Astrocyte (in vitro differentiated cells and primary cell): ENCODE results near the gene EIF1AD. TPM values are rescaled to one million over a fixed set of nuclear protein-coding genes. Genes with fewer than 3 reads are reported as not detected.
A peak's percentile ranks its signal among the peaks of the same experiment; 100 is the strongest.

ENCODE experiments used
- DNase-seq: peaks from one replicate; pipeline ENCODE4 v3.0.0-alpha.2; 2010; ENCODE audit warnings: low read depth
- FAIRE-seq: peaks from 2 replicates; lab custom pipeline; 2011; peaks lifted over from hg19 to GRCh38; lab: Jason Lieb, UNC
- H2AFZ ChIP-seq: 2 replicates; pipeline ENCODE4 v1.6.0; 2012; ENCODE audit warnings: low read depth, low read length, inconsistent platforms
- H3K27ac ChIP-seq: 2 replicates; pipeline ENCODE4 v1.5.1; 2011; ENCODE audit warnings: low read depth, low read length, inconsistent platforms
- H3K27me3 ChIP-seq: 2 replicates; pipeline ENCODE4 v1.6.0; 2011; ENCODE audit warnings: low read length, inconsistent platforms; ENCODE audit not compliant: insufficient read depth
- H3K36me3 ChIP-seq: 2 replicates; pipeline ENCODE4 v1.5.1; 2011; ENCODE audit warnings: low read length, inconsistent platforms; ENCODE audit not compliant: insufficient read depth
- H3K4me1 ChIP-seq: 2 replicates; pipeline ENCODE4 v1.5.1; 2011; ENCODE audit warnings: low read length, inconsistent platforms; ENCODE audit not compliant: insufficient read depth
- H3K4me2 ChIP-seq: 2 replicates; pipeline ENCODE4 v1.6.0; 2012; ENCODE audit warnings: low read length, inconsistent platforms
- H3K4me3 ChIP-seq: 2 replicates; pipeline ENCODE4 v1.5.1; 2011; ENCODE audit warnings: low read depth, mild to moderate bottlenecking, low read length, inconsistent platforms; ENCODE audit not compliant: insufficient read depth
- H3K79me2 ChIP-seq: 2 replicates; pipeline ENCODE4 v1.6.0; 2012; ENCODE audit warnings: mild to moderate bottlenecking, low read length, inconsistent platforms; ENCODE audit not compliant: insufficient read depth
- H3K9ac ChIP-seq: 2 replicates; pipeline ENCODE4 v1.6.0; 2012; ENCODE audit warnings: mild to moderate bottlenecking, low read length, inconsistent platforms
- H3K9me3 ChIP-seq: 2 replicates; pipeline ENCODE4 v1.5.1; 2012; ENCODE audit warnings: low read depth, mild to moderate bottlenecking, low read length, inconsistent platforms; ENCODE audit not compliant: insufficient read depth
- H4K20me1 ChIP-seq: 2 replicates; pipeline ENCODE4 v1.6.0; 2012; ENCODE audit warnings: low read length, inconsistent platforms; ENCODE audit not compliant: insufficient read depth
- H3K27ac Mint-ChIP-seq: one replicate; pipeline ENCODE4 v1.8.0; 2021; ENCODE audit warnings: mild to moderate bottlenecking, mixed read lengths; ENCODE audit not compliant: unreplicated experiment
- H3K27me3 Mint-ChIP-seq: one replicate; pipeline ENCODE4 v1.8.0; 2021; ENCODE audit warnings: low read depth, mixed read lengths; ENCODE audit not compliant: unreplicated experiment
- H3K36me3 Mint-ChIP-seq: one replicate; pipeline ENCODE4 v1.8.0; 2021; ENCODE audit warnings: low read depth, mixed read lengths; ENCODE audit not compliant: unreplicated experiment
- H3K4me1 Mint-ChIP-seq: one replicate; pipeline ENCODE4 v1.8.0; 2021; ENCODE audit warnings: low read depth, mixed read lengths; ENCODE audit not compliant: unreplicated experiment
- H3K4me3 Mint-ChIP-seq: one replicate; pipeline ENCODE4 v1.8.0; 2021; ENCODE audit warnings: mild to moderate bottlenecking, moderate library complexity, mixed read lengths; ENCODE audit not compliant: unreplicated experiment
- H3K9me3 Mint-ChIP-seq: one replicate; pipeline ENCODE4 v1.8.0; 2021; ENCODE audit warnings: mild to moderate bottlenecking, mixed read lengths; ENCODE audit not compliant: unreplicated experiment
- EZH2 ChIP-seq: IDR thresholded peaks from 2 replicates; pipeline ENCODE4 v1.6.1; 2012; ENCODE audit warnings: mild to moderate bottlenecking, low read length, inconsistent platforms; ENCODE audit not compliant: insufficient read depth
- total RNA-seq: library from RNA; stranded (reverse); gene quantifications from 2 replicates; pipeline ENCODE4 v1.2.1, GENCODE V29; 2021
- TF ChIP-seq, protein P1 (sequence below): IDR thresholded peaks from 2 replicates; pipeline ENCODE4 v1.5.1; 2011; ENCODE audit warnings: low read depth, mild to moderate bottlenecking, inconsistent platforms, low read length, moderate library complexity; ENCODE audit not compliant: insufficient read depth

EIF1AD gene
- total RNA-seq, 1 donor from 2014 or later: 42.7 TPM

DNA sequence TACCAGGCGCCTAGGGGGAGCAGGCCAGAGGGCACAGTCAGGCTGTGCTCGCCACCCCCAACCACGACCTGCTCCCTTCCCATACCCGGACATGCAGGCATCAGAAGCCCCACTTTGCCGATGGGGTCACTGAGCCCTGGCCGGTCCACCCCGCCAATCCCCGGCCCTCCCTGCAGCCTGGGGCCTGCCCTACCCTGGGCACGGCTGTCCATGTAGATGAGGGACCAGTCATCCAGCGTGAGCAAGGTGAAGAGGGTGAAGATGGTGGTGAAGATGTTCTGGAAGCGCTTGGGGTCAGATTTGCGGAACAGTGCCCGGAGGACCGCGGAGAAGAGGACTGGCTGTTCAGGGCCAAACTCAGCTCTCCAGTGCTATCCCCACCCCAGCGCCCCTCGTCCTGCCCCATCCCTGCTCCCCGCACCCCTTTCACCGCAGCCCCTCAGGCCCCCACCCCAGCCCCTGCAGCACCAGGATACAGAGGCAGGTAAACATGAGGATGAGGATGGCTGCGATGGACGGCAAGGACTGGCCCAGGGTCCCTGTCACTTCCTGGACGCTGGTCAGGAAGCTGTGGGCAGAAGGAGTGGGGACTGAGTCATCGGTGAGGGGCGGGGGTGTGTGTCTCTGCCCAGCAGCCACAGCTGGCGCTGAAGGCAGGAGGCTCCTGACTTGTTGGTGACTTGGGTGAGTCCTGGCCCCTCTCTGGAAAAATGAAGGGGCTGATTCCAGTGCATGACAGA lies 18.8 kb upstream of the EIF1AD start:
- H2AFZ ChIP-seq: no peak overlapping the region
- peak; percentile 49 for FAIRE-seq
- H3K27ac ChIP-seq: no peak overlapping the region

DNA sequence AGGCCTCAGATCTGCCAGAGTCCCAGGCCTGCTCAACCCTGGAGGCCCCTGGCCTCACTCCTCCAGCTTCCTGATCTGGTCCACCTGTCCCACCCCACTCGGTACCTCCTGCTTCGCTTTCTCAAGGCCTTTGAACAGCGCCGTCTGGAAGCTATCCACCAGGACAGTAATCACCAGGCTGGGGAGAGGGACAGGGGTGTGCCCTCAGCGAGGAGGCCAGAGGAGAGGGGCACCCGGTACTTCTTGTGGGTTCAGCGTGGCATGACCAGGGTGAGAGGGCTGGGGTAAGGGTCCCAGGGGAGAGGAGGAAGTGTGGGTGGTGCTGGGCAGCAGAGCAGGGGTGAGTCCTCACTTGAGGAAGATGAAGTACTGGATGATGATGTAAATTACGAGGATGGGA lies 18.3 kb upstream of the EIF1AD start:
- Mint-ChIP-seq H3K36me3 (no peaks in the 10 kb centered on the region), H3K27me3 (peaks cover 12% of the 10 kb centered on the region), H3K9me3 (no peaks in the 10 kb centered on the region), H3K4me3 (no peak overlapping the region), H3K4me1 (peaks cover 6% of the 10 kb centered on the region), H3K27ac (no peak overlapping the region)
- no peaks in the 10 kb centered on the region for H3K9me3 ChIP-seq
- H2AFZ ChIP-seq: no peak overlapping the region
- H3K4me3 ChIP-seq: no peak overlapping the region
- H3K27ac ChIP-seq: no peak overlapping the region
- no peaks in the 10 kb centered on the region for H3K79me2 ChIP-seq
- no peaks in the 10 kb centered on the region for H4K20me1 ChIP-seq
- no peaks in the 10 kb centered on the region for H3K27me3 ChIP-seq
- H3K9ac ChIP-seq: no peak overlapping the region
- peaks cover 22% of the 10 kb centered on the region for H3K4me1 ChIP-seq
- no peak overlapping the region for H3K4me2 ChIP-seq
- H3K36me3 ChIP-seq: no peaks in the 10 kb centered on the region
- DNase-seq (no peak), FAIRE-seq (no peak)
- TF ChIP-seq, protein P1, sequence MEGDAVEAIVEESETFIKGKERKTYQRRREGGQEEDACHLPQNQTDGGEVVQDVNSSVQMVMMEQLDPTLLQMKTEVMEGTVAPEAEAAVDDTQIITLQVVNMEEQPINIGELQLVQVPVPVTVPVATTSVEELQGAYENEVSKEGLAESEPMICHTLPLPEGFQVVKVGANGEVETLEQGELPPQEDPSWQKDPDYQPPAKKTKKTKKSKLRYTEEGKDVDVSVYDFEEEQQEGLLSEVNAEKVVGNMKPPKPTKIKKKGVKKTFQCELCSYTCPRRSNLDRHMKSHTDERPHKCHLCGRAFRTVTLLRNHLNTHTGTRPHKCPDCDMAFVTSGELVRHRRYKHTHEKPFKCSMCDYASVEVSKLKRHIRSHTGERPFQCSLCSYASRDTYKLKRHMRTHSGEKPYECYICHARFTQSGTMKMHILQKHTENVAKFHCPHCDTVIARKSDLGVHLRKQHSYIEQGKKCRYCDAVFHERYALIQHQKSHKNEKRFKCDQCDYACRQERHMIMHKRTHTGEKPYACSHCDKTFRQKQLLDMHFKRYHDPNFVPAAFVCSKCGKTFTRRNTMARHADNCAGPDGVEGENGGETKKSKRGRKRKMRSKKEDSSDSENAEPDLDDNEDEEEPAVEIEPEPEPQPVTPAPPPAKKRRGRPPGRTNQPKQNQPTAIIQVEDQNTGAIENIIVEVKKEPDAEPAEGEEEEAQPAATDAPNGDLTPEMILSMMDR: no peak
- no peak for TF ChIP-seq EZH2

More for the DNA sequence above, 18.8 kb upstream of the EIF1AD start:
- Mint-ChIP-seq H3K4me3 (no peak overlapping the region), H3K27ac (peak overlapping the region; percentile 34), H3K9me3 (no peaks in the 10 kb centered on the region), H3K36me3 (no peaks in the 10 kb centered on the region), H3K4me1 (peaks cover 3% of the 10 kb centered on the region), H3K27me3 (peaks cover 12% of the 10 kb centered on the region)
- TF ChIP-seq EZH2: no peak
- TF ChIP-seq, protein P1: no peak
- H3K4me1 ChIP-seq: peaks cover 17% of the 10 kb centered on the region
- H3K79me2 ChIP-seq: no peaks in the 10 kb centered on the region
- no peak overlapping the region for H3K9ac ChIP-seq
- peak; percentile 68 for DNase-seq
- no peaks in the 10 kb centered on the region for H3K9me3 ChIP-seq
- no peaks in the 10 kb centered on the region for H3K27me3 ChIP-seq
- no peaks in the 10 kb centered on the region for H4K20me1 ChIP-seq
- peak overlapping the region; percentile 67 for H3K4me2 ChIP-seq
- H3K4me3 ChIP-seq: no peak overlapping the region
- no peaks in the 10 kb centered on the region for H3K36me3 ChIP-seq

DNA sequence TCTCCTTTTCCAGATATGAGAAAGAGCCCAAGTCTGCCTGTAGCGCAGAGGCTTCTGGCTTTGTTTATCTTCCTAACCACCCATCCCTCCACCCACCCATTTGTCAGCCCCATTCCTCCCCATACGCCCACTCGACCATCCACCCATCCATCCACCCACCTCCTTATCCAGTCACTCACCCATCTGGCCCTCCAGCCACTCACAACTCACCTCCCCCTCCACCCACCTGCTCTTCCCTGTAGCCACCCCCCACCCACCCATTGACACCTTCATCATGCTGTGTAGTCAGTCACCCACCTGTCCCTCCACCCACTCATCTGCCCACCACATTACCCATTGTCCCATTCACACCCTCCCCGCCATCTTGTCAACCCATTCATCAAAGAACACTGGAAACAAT lies 15.4 kb upstream of the EIF1AD start:
- TF ChIP-seq, protein P1: no peak
- no peak for TF ChIP-seq EZH2
- no peak overlapping the region for H3K4me3 ChIP-seq
- FAIRE-seq (no peak), DNase-seq (no peak)
- Mint-ChIP-seq H3K36me3 (no peaks in the 10 kb centered on the region), H3K9me3 (no peaks in the 10 kb centered on the region), H3K4me3 (no peak overlapping the region), H3K27ac (no peak overlapping the region), H3K27me3 (no peaks in the 10 kb centered on the region), H3K4me1 (peaks cover 11% of the 10 kb centered on the region)
- no peaks in the 10 kb centered on the region for H3K27me3 ChIP-seq
- H4K20me1 ChIP-seq: no peaks in the 10 kb centered on the region
- H3K9me3 ChIP-seq: no peaks in the 10 kb centered on the region
- peaks cover 29% of the 10 kb centered on the region for H3K4me1 ChIP-seq
- no peak overlapping the region for H3K9ac ChIP-seq
- no peak overlapping the region for H2AFZ ChIP-seq
- H3K36me3 ChIP-seq: no peaks in the 10 kb centered on the region
- H3K27ac ChIP-seq: no peak overlapping the region
- H3K79me2 ChIP-seq: no peaks in the 10 kb centered on the region
- no peak overlapping the region for H3K4me2 ChIP-seq
